Measurements from ENCODE around the gene ZNF79.

DNA sequence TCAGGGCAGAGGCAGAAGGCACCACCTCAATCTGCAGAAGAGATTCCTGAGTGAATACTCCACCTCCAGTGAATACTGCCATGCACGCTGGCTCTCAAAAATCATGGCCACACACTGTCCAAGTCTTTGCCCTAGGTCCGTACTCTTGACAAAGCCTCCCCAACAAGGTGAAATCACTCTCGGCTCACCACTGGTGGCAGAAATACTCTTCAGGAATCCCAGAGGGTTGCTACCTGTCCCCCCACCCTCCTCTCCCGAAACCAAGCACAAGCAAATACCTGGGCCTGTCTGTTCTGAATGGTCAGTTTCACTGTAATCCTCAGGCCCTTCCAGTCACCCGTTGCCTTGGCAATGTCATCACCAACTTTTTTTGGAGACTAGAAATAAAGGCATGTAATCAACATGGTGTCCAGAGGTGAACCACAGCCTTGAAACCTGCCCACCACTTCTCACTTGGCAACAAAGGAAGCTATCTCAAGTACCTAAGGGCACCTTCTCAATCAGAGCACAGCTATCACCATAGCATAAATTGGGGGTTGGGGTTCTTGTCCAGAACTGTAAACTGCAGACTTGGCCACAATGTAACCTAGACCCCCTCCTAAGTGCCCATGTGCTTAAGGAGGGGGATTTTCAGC lies 25.3 kb downstream of the ZNF79 start:
- TF ChIP-seq, protein P1, sequence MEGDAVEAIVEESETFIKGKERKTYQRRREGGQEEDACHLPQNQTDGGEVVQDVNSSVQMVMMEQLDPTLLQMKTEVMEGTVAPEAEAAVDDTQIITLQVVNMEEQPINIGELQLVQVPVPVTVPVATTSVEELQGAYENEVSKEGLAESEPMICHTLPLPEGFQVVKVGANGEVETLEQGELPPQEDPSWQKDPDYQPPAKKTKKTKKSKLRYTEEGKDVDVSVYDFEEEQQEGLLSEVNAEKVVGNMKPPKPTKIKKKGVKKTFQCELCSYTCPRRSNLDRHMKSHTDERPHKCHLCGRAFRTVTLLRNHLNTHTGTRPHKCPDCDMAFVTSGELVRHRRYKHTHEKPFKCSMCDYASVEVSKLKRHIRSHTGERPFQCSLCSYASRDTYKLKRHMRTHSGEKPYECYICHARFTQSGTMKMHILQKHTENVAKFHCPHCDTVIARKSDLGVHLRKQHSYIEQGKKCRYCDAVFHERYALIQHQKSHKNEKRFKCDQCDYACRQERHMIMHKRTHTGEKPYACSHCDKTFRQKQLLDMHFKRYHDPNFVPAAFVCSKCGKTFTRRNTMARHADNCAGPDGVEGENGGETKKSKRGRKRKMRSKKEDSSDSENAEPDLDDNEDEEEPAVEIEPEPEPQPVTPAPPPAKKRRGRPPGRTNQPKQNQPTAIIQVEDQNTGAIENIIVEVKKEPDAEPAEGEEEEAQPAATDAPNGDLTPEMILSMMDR (IDR thresholded peaks at IDR 0.05; ENCODE audit: control extremely low read depth in 1 of 3, insufficient read depth in 1 of 3, low read depth in 1 of 3, low read length in 3 of 3), result no peak
- TF ChIP-seq, protein P2, sequence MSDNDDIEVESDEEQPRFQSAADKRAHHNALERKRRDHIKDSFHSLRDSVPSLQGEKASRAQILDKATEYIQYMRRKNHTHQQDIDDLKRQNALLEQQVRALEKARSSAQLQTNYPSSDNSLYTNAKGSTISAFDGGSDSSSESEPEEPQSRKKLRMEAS (IDR thresholded peaks at IDR 0.05), result no peak
- TF ChIP-seq POLR2AphosphoS5 (IDR thresholded peaks at IDR 0.05; ENCODE audit: low read depth, low read length) (peak; percentile 19; the same call in 1 of the 2 replicates), NRF1 (IDR thresholded peaks at IDR 0.05; ENCODE audit: low read depth, low read length) (no peak), SP1 (IDR thresholded peaks at IDR 0.05; ENCODE audit: low read depth, low read length) (no peak), JUND (IDR thresholded peaks at IDR 0.05; ENCODE audit: low read length) (no peak), EZH2 (IDR thresholded peaks at IDR 0.05; ENCODE audit: low read depth, low read length, severe bottlenecking) (no peak), MAFK (IDR thresholded peaks at IDR 0.05; ENCODE audit: low read depth, low read length) (no peak), EP300 (IDR thresholded peaks at IDR 0.05; ENCODE audit: borderline replicate concordance in 1 of 2, low read depth in 2 of 2, low read length in 2 of 2) (no peak)
- TF ChIP-seq, protein P3, sequence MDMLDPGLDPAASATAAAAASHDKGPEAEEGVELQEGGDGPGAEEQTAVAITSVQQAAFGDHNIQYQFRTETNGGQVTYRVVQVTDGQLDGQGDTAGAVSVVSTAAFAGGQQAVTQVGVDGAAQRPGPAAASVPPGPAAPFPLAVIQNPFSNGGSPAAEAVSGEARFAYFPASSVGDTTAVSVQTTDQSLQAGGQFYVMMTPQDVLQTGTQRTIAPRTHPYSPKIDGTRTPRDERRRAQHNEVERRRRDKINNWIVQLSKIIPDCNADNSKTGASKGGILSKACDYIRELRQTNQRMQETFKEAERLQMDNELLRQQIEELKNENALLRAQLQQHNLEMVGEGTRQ (IDR thresholded peaks at IDR 0.05; ENCODE audit: low read length), result no peak

Data from H1 (cell line).